Large intestine (tissue), 3 donors: ENCODE measurements around the gene TEX22. TPM values are rescaled to one million over a fixed set of nuclear protein-coding genes. Genes with fewer than 3 reads are reported as not detected.
A peak's percentile ranks its signal among the peaks of the same experiment; 100 is the strongest.

Experiments used
- DNase-seq, 2 donors: peaks; one replicate each; pipeline versions ENCODE4 v3.0.0 to v3.0.0-alpha.2; 2013
- H3K27ac ChIP-seq: one replicate; pipeline ENCODE4 v1.5.1; 2013; ENCODE audit warnings: low read length
- H3K27me3 ChIP-seq: 2 replicates; pipeline ENCODE4 v1.6.1; 2013; ENCODE audit warnings: low read length; ENCODE audit not compliant: control insufficient read depth, insufficient read depth
- H3K36me3 ChIP-seq: 2 replicates; pipeline ENCODE4 v1.6.1; 2013; ENCODE audit warnings: low read length; ENCODE audit not compliant: control insufficient read depth, insufficient read depth
- H3K4me1 ChIP-seq: one replicate; pipeline ENCODE4 v1.6.1; 2013; ENCODE audit warnings: low read length; ENCODE audit not compliant: control insufficient read depth, insufficient read depth
- H3K4me3 ChIP-seq: one replicate; pipeline ENCODE4 v1.5.1; 2013; ENCODE audit warnings: low read length
- H3K9me3 ChIP-seq: one replicate; pipeline ENCODE4 v1.6.1; 2013; ENCODE audit warnings: mild to moderate bottlenecking, low read depth, low read length, moderate library complexity; ENCODE audit not compliant: control insufficient read depth
- WGBS: methylation state at CpG from one replicate; pipeline ENCODE4 v1.1.5; 2013; ENCODE audit warnings: low lambda C conversion rate; ENCODE audit not compliant: insufficient coverage; 5-methylcytosine and 5-hydroxymethylcytosine counted together
- polyA plus RNA-seq: library from polyadenylated mRNA; unstranded; fragments of 120-200 nt; gene quantifications from one replicate; pipeline ENCODE4 v1.2.1, GENCODE V29; 2013

TEX22 gene
- polyA plus RNA-seq, 1 donor: 0.82 TPM

DNA sequence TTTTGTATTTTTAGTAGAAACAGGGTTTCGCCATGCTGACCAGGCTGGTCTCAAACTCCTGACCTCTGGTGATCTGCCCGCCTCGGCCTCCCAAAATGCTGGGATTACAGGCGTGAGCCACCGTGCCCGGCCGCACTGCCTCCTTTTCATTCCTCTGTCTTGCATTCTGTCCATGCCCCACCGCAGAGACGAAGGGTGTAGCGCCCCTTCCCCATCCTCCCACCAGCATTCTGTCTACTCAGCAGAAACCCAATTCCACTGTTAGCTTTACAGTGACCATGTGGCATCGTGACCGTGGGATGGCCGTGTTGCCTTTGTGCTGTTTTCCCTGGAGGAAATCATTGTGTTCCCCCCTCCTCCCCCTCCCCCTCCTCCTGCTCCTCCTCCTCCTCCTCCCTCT is 10.3 kb downstream of the TEX22 start:
- Histone ChIP-seq H3K36me3 (no peaks in the 10 kb centered on the region), H3K27me3 (peaks cover 29% of the 10 kb centered on the region), H3K4me1 (peaks cover 7% of the 10 kb centered on the region), H3K27ac (no peak overlapping the region), H3K4me3 (no peak overlapping the region), H3K9me3 (peaks cover 3% of the 10 kb centered on the region)
- WGBS: no CpG with 5 or more reads among the region's 13 CpGs
- DNase-seq: no peak

DNA sequence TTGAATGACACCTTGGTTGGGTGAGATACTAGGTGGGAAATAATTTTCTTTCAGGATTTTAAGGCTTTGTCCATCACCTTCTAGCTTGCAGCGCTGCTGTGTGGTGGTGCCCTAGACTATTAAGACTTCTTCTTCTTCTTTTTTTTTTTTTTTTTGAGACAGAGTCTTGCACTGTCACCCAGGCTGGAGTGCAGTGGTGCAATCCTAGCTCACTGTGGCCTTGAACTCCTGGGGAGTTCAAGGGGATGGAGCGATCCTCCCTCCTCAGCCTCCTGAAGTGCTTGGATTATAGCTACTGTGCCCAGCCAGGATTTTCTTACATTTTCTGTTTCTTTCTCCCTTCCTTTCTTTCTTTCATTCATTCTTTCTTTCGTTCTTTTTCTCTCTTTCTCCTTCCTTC is 11.0 kb downstream of the TEX22 start:
- peaks cover 3% of the 10 kb centered on the region for H3K9me3 ChIP-seq
- DNase-seq: no peak
- no peak overlapping the region for H3K27ac ChIP-seq
- WGBS: 100% methylated on average over 1 of the region's 3 CpGs
- no peaks in the 10 kb centered on the region for H3K36me3 ChIP-seq
- peaks cover 7% of the 10 kb centered on the region for H3K4me1 ChIP-seq
- no peak overlapping the region for H3K4me3 ChIP-seq
- peaks cover 34% of the 10 kb centered on the region for H3K27me3 ChIP-seq

DNA sequence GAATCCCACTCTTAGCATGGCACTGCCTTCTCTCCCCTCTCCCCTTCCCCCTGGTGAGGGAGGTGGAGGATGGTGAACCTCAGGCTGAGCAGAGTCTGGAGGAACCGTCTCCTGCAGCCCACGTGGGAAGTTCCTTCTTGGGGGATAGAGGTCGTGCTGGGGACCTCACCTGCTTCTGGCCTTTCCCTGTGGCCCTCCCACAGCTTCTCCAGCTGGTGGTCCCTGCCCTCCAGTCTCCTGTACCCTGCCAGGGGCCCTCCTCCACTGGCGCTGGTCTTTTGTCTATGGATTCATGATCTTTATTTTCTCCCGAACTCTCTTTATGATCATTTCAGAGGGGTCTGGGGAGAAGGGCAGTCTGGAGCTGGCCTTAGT is 12.3 kb downstream of the TEX22 start:
- WGBS: no CpG with 5 or more reads among the region's 5 CpGs
- Histone ChIP-seq H3K27ac (no peak overlapping the region), H3K4me1 (peaks cover 7% of the 10 kb centered on the region), H3K27me3 (peaks cover 34% of the 10 kb centered on the region), H3K36me3 (no peaks in the 10 kb centered on the region), H3K9me3 (no peaks in the 10 kb centered on the region), H3K4me3 (no peak overlapping the region)
- no peak for DNase-seq

DNA sequence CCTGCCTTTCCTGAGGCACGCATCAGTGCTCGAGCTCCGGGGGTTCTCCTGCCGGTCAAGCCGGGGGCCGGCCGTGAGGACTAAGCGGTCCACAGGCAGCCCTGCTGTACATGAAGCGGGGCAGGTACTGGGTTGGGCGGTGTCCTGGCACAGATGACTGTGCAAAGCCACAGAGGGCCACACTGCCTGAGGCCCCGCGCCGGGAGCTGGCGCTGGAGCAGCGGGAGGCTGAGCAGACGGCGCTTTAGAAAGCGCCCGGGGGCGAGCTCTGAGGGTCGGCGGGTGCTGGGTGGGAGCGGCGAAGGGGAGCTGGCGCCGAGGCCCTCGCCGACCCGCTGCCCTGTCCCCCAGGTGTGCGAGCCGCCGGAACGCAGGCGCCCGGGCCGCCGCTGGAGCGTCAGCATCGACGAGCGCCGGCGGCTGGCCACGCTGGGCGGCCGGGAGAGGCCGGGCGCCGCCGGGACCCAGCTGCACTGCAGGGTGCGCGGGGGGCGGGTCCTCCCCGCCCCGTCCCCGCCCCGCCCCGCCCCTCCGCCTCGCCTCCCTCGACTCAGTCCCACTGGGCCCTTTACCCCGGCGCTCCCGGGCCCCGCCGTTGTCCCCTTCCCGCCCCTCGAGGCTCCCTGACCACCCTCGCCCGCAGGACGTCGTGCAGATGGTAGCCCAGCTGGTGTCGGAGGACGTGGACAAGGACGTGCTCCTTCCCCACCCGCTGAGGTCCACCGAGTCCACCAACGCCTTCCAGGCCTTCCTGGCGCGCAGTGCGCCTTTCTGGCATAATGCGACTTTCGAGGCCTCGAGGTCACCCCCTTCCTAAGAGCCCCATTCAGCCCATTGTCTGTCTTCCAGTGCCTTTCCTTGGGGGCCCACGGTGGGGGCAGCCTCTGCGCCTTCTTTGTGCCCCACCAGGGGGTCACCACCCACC is 12.9 kb downstream of the TEX22 start:
- peaks cover 7% of the 10 kb centered on the region for H3K4me1 ChIP-seq
- H3K4me3 ChIP-seq: no peak overlapping the region
- H3K27me3 ChIP-seq: peaks cover 34% of the 10 kb centered on the region
- DNase-seq: peak in 1 of 2 donors; percentile 53
- no peaks in the 10 kb centered on the region for H3K36me3 ChIP-seq
- WGBS: no CpG with 5 or more reads among the region's 86 CpGs
- H3K27ac ChIP-seq: no peak overlapping the region
- no peaks in the 10 kb centered on the region for H3K9me3 ChIP-seq

DNA sequence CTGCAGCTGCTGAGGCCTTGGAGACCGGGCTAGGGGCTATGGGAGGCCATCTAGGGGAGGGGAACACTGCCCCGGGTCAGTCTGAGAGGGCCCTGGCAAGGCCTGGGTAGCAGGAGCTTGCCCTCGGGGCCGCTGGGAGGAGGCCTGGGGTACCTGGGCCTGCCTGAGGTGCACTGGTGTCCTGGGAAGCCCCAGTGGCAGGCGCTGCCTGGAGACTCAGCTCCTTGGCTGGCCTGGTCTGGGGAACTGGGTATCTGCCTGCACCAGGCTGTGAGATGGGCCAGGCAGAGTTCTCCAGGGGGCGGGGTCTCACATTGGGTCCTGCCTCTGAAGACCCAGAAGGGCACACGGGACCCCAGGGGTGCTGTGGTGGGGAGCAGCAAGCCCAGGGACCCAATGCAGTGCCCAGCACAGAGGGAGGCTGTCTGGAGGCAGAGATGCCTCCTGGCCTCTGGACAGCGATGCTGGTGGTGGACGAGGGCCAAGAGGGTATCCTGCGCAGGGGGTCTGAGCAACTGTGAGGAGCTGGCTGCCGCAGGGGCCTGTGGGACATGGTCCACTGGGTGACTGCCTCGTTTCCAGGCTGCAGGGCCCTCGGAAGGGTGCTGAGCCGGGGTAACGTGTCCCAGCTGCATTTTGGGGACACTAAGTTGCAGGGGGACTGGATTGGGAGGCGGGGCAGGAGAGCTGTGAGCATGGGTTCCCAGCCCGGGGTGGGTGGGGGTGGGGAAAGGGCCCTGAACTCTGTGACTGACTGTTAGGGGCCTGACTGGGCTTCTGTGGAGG is 13.8 kb downstream of the TEX22 start:
- peaks cover 7% of the 10 kb centered on the region for H3K4me1 ChIP-seq
- H3K27me3 ChIP-seq: peaks cover 34% of the 10 kb centered on the region
- no CpG with 5 or more reads among the region's 17 CpGs for WGBS
- no peak overlapping the region for H3K4me3 ChIP-seq
- no peaks in the 10 kb centered on the region for H3K36me3 ChIP-seq
- no peaks in the 10 kb centered on the region for H3K9me3 ChIP-seq
- DNase-seq: no peak
- no peak overlapping the region for H3K27ac ChIP-seq

DNA sequence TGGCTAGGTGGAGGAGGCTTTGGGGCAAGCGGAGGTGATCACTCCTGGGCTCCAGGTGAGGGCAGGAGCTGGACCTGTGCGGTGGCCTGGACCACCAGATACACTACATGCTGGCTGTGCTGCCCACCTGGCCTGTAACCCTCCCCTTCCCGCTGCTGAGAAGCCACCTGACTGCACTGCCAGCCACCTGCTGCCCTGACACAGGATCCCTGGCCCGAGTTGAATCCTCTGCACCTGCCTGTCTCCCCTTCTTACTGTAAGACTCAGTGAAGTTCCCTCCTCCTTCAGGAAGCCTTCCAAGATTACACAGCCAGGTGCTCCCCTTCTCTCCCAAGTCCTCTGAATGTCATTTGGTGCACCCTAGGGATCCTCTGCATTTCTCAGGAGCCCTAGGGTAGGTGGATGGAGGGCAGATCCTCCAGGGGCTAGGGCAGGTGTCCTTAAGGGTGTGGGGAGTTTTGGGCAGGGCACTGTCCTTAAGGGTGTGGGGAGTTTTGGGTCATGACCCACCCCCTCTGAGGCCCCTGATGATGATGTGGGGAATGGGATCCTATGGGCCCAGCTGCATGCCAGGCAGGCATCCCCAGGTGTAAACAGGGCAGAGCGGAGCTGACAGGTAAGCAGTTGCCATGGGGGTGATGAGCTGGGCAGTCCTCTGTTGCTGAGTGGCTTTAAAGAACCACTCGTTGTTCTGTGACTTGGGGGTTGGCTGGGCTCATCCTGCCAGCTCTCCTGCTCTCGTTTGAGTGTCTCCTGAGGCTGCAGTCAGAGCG is 14.6 kb downstream of the TEX22 start:
- no peaks in the 10 kb centered on the region for H3K9me3 ChIP-seq
- DNase-seq: no peak
- peaks cover 12% of the 10 kb centered on the region for H3K4me1 ChIP-seq
- peaks cover 34% of the 10 kb centered on the region for H3K27me3 ChIP-seq
- no CpG with 5 or more reads among the region's 8 CpGs for WGBS
- H3K27ac ChIP-seq: no peak overlapping the region
- H3K4me3 ChIP-seq: no peak overlapping the region
- no peaks in the 10 kb centered on the region for H3K36me3 ChIP-seq

DNA sequence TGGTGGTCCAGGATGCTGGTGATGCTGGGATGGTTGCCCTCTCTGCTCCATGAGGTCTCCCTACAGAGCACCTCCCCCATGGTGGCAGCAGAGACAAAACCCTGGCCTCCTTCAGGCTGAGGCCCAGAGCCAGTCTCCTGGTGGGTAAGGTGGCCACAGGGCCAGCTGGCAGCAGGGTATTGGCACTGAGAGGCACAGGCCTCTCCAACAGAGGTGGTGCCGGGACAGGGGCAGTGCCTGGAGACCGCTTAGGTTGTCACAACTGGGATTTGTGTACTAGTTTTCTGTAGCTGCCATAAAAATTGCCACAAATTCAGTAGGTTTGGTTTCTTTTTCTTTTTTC is 15.2 kb downstream of the TEX22 start:
- Histone ChIP-seq H3K9me3 (no peaks in the 10 kb centered on the region), H3K36me3 (no peaks in the 10 kb centered on the region), H3K4me3 (no peak overlapping the region), H3K27me3 (peaks cover 34% of the 10 kb centered on the region), H3K4me1 (peaks cover 17% of the 10 kb centered on the region), H3K27ac (no peak overlapping the region)
- WGBS: no CpG with 5 or more reads among the region's 2 CpGs
- DNase-seq: no peak

DNA sequence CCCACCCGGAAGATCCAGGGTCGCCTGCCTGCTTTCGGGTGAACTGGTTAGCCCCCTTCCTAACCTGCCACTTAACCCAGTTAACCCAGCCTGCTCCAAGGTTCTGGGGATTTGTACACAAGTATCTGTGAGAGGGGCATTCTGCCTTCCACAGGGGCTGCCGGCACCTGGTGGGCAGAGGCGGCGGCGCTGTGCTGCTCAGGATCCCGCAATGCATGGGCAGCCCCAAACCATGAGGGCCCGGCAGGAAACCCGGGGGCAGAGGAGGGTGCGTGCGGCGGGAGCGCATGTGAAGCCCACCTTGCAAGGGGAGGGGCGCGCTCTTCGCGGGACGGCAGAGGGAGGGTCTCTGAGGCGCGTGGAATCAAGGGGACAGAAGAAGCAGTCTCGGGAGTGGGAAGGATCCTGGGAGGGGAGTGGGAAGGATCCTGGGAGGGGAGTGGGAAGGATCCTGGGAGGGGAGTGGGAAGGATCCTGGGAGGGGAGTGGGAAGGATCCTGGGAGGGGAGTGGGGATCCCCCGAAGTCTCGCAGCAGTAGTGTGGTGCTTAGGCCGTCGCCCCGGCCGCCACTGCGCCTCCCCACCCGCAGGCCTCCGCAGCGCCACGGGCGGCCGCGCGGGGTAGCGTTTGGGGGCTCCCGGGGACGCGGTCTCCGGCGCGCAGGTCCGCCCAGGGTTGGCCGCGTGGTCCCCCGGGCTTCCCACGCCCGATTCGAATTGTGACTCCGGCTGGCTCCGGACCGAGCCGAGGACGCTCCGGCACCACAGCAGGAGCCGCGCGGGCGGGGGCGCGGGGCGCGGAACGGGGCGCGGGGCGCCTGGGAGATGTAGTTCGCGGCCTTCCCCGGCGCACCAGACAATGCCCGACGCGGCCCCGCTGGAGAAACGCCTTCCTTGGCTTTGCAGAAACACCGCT is 16.4 kb downstream of the TEX22 start:
- Histone ChIP-seq H3K27ac (no peak overlapping the region), H3K9me3 (no peaks in the 10 kb centered on the region), H3K4me3 (peak overlapping the region; percentile 31), H3K27me3 (peaks cover 34% of the 10 kb centered on the region), H3K36me3 (no peaks in the 10 kb centered on the region), H3K4me1 (peaks cover 27% of the 10 kb centered on the region)
- DNase-seq: peak; percentile 57 to 76
- WGBS: no CpG with 5 or more reads among the region's 79 CpGs

DNA sequence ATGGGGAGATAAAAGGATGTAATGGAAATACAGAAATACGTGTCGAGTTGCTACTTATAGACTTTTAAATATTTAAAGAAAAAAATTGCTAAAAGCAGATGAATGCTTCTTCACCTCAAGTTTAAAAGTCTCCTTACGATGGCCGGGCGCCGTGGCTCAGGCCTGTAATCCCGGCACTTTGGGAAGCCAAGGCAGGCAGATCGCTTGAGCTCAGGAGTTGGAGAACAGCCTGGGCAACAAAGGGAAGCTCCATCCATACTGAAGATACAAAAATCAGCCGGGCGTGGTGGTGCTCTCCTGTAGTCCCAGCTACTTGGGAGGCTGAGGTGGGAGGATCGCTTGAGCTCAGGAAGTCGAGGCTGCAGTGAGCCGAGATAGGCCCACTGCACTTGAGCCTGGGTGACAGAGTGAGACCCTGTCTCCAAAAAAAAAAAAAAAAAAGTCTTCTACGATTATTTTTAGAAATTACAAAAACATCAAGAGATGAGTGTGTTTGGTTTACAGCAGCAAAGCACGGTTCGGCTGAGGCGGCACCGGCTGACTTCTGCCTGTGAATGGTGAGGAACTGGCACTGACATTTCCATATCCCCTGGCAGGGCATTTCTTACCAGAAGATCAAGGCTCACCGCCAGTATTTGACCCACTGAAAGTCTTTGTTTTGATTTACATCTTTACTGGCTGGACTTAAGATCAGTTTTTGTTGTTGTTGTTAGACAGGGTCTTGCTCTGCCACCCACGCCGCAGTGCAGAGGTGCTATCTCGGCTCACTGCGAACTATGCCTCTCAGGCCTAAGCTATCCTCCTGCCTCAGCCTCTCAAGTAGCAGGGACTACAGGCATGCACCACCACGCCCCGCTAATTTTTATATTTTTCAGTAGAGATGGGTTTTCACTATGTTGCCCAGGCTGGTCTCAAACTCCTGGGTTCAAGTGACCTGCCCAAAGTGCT is 17.4 kb downstream of the TEX22 start:
- WGBS: no CpG with 5 or more reads among the region's 25 CpGs
- Histone ChIP-seq H3K4me3 (no peak overlapping the region), H3K27ac (no peak overlapping the region)

More for the DNA sequence above, 17.4 kb downstream of the TEX22 start:
- peaks cover 27% of the 10 kb centered on the region for H3K4me1 ChIP-seq
- H3K9me3 ChIP-seq: no peaks in the 10 kb centered on the region
- no peak for DNase-seq
- H3K36me3 ChIP-seq: no peaks in the 10 kb centered on the region
- H3K27me3 ChIP-seq: peaks cover 28% of the 10 kb centered on the region
